Thyroid gland (tissue), 4 donors: ENCODE measurements around the gene RASGRP1. TPM values are rescaled to one million over a fixed set of nuclear protein-coding genes. Genes with fewer than 3 reads are reported as not detected.

Experiments used
- DNase-seq, 2 donors: peaks; one replicate each; pipeline ENCODE4 v3.0.0-alpha.2; 2019
- H3K27ac ChIP-seq, 3 donors: fragments of 200-600 bp; sonication (generic); 1 replicate in 2 of 3; 2 replicates in 1 of 3; pipeline ENCODE4 v1.5.1; 2016 to 2019; ENCODE audit warnings: mild to moderate bottlenecking in 1 of 3, moderate library complexity in 1 of 3
- H3K27me3 ChIP-seq: fragments of 200-600 bp; sonication (generic); one replicate; pipeline ENCODE4 v1.5.1; 2019
- H3K36me3 ChIP-seq, 2 donors: fragments of 200-600 bp; sonication (generic); one replicate each; pipeline ENCODE4 v1.5.1; 2016 to 2019
- H3K4me1 ChIP-seq, 2 donors: fragments of 200-600 bp; sonication (generic); one replicate each; pipeline ENCODE4 v1.5.1; 2017 to 2019
- H3K4me3 ChIP-seq, 3 donors: fragments of 200-600 bp; sonication (generic); replicated peaks in 1 of 3; 1 replicate in 2 of 3; 2 replicates in 1 of 3; pipeline ENCODE4 v1.5.1; 2016; ENCODE audit warnings: mild to moderate bottlenecking in 1 of 3
- H3K9me3 ChIP-seq: fragments of 200-600 bp; sonication (generic); one replicate; pipeline ENCODE4 v1.5.1; 2017
- CTCF ChIP-seq, 6 experiments: fragments of 200-600 bp in 3 of 6; fragments of 450-650 bp in 3 of 6; sonication (generic) in 3 of 6; IDR thresholded peaks; one replicate each; pipeline ENCODE4 v1.5.1; 2016 to 2019; ENCODE audit warnings: antibody characterized with exemption in 6 of 6, mild to moderate bottlenecking in 2 of 6, inconsistent platforms in 1 of 6, moderate library complexity in 1 of 6
- POLR2A ChIP-seq, 2 donors: fragments of 450-650 bp; IDR thresholded peaks; one replicate each; pipeline ENCODE4 v1.6.1; 2017; ENCODE audit warnings: antibody characterized with exemption in 2 of 2, mild to moderate bottlenecking in 2 of 2, moderate library complexity in 1 of 2
- WGBS, 2 donors: methylation state at CpG; one replicate each; pipeline ENCODE4 v1.1.5; 2017; 5-methylcytosine and 5-hydroxymethylcytosine counted together
- intact Hi-C: fragments of 100-400 bp; cut with DNase I; formaldehyde crosslinking; loops from one replicate; pipeline ENCODE4 v1.15.1; 2023
- total RNA-seq, 4 donors: library from RNA; depleted of rRNA; stranded (reverse); fragments of >200 nt; gene quantifications; one replicate each; pipeline ENCODE4 v1.2.3, GENCODE V29; 2016

The RASGRP1 gene
- total RNA-seq, 4 donors from 2014 or later = 0.24 to 1.9 (median 0.89) TPM

GRCh38 chr15:38576837-38577236 lies 12.2 kb upstream of the RASGRP1 start:
- no peak overlapping the region for H3K4me3 ChIP-seq
- no peaks in the 10 kb centered on the region for H3K4me1 ChIP-seq
- no peaks in the 10 kb centered on the region for H3K27me3 ChIP-seq
- intact Hi-C loops = no loop called here
- H3K36me3 ChIP-seq = no peaks in the 10 kb centered on the region
- TF ChIP-seq CTCF (IDR thresholded peaks at IDR 0.05) = no peak
- no peak for TF ChIP-seq POLR2A (IDR thresholded peaks at IDR 0.05)
- DNase-seq = no peak
- WGBS, 2 donors = 90 to 96% methylated on average over 3 of the region's 3 CpGs
- no peaks in the 10 kb centered on the region for H3K9me3 ChIP-seq
- no peak overlapping the region for H3K27ac ChIP-seq

- DNase-seq = no peak
- WGBS, 2 donors = 71 to 84% methylated on average over 1 of the region's 1 CpG
- Histone ChIP-seq H3K4me1 (no peaks in the 10 kb centered on the region), H3K4me3 (no peak overlapping the region), H3K27me3 (no peaks in the 10 kb centered on the region), H3K36me3 (no peaks in the 10 kb centered on the region), H3K27ac (no peak overlapping the region), H3K9me3 (no peaks in the 10 kb centered on the region)
- TF ChIP-seq CTCF (IDR thresholded peaks at IDR 0.05) = no peak
- no peak for TF ChIP-seq POLR2A (IDR thresholded peaks at IDR 0.05)
- intact Hi-C loops = no loop called here
Measured at GRCh38 chr15:38576261-38576660, 11.6 kb upstream of the RASGRP1 start.

DNA sequence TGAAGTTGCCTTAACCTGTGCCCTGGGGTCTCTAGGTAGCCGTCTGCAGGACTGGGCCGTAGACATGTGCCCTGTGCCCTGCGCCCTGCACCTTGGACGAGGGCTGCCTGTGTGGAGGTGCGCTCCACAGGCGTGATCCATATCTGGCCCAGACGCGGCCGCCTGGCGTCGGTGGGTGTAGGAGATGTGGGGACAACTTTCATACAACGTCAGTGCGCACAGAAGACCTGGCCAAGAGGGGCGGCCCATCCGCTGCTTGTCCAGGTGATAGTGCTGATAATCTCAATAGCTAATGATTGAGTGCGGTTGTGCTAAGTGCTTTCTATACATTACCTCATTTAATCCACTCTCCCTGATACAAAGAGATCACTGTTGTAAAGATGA lies 665 bp upstream of the RASGRP1 start:
- no peak for DNase-seq
- no peak overlapping the region for H3K4me3 ChIP-seq
- H3K36me3 ChIP-seq = no peaks in the 10 kb centered on the region
- H3K9me3 ChIP-seq = no peaks in the 10 kb centered on the region
- H3K4me1 ChIP-seq = peaks cover 7 to 14% of the 10 kb centered on the region in 2 donors
- TF ChIP-seq CTCF (IDR thresholded peaks at IDR 0.05) = no peak
- TF ChIP-seq POLR2A (IDR thresholded peaks at IDR 0.05) = no peak
- no peaks in the 10 kb centered on the region for H3K27me3 ChIP-seq
- H3K27ac ChIP-seq = no peak overlapping the region
- intact Hi-C loops = no loop called here
- 62 to 73% methylated on average over 13 to 16 of the region's 16 CpGs for WGBS, 2 donors

GRCh38 chr15:38563723-38564519 lies 693 bp downstream of the RASGRP1 start:
- Histone ChIP-seq H3K4me3 (peak overlapping the region in 2 of 3 donors; percentile 19 to 26), H3K27ac (no peak overlapping the region), H3K9me3 (no peaks in the 10 kb centered on the region), H3K36me3 (no peaks in the 10 kb centered on the region), H3K27me3 (no peaks in the 10 kb centered on the region), H3K4me1 (peaks cover 7 to 14% of the 10 kb centered on the region in 2 donors)
- peak; percentile 55 to 69 for DNase-seq
- TF ChIP-seq POLR2A (IDR thresholded peaks at IDR 0.05) (no peak), CTCF (IDR thresholded peaks at IDR 0.05) (peak; percentile 41 to 87 (median 60))
- intact Hi-C loops = no loop called here
- WGBS, 2 donors = 34 to 71% methylated on average over 8 to 16 of the region's 59 CpGs

- 57 to 90% methylated on average over 3 of the region's 3 CpGs for WGBS, 2 donors
- DNase-seq = no peak
- Histone ChIP-seq H3K4me3 (no peak overlapping the region), H3K27ac (no peak overlapping the region), H3K27me3 (peaks cover 4% of the 10 kb centered on the region), H3K9me3 (no peaks in the 10 kb centered on the region), H3K36me3 (no peaks in the 10 kb centered on the region), H3K4me1 (peaks cover 7 to 14% of the 10 kb centered on the region in 2 donors)
- no peak for TF ChIP-seq POLR2A (IDR thresholded peaks at IDR 0.05)
- no peak for TF ChIP-seq CTCF (IDR thresholded peaks at IDR 0.05)
- intact Hi-C loops = no loop called here
Measured at GRCh38 chr15:38562278-38562677, 2.3 kb downstream of the RASGRP1 start.
